Measurements from ENCODE around the gene RANBP9.

Gene RANBP9

GRCh38 chr6:13572951-13573654 is 138.5 kb downstream of the RANBP9 start:
- Histone ChIP-seq H3K36me3 (ENCODE audit: control insufficient read depth, insufficient read depth, low read length) (no peaks in the 10 kb centered on the region), H3K4me3 (replicated peaks; ENCODE audit: low read depth, low read length) (no peak overlapping the region), H3K27me3 (replicated peaks; ENCODE audit: control insufficient read depth, insufficient read depth, low read length) (no peaks in the 10 kb centered on the region)
- DNase-seq (ENCODE audit: extremely low read depth, insufficient read length) = no peak
- no peak for TF ChIP-seq CTCF (IDR thresholded peaks at IDR 0.05; ENCODE audit: insufficient read depth, low read length, poor library complexity, severe bottlenecking)

- Histone ChIP-seq H3K4me3 (replicated peaks; ENCODE audit: low read depth, low read length) (no peak overlapping the region), H3K27me3 (replicated peaks; ENCODE audit: control insufficient read depth, insufficient read depth, low read length) (no peaks in the 10 kb centered on the region), H3K36me3 (ENCODE audit: control insufficient read depth, insufficient read depth, low read length) (no peaks in the 10 kb centered on the region)
- TF ChIP-seq CTCF (IDR thresholded peaks at IDR 0.05; ENCODE audit: insufficient read depth, low read length, poor library complexity, severe bottlenecking) = no peak
- DNase-seq (ENCODE audit: extremely low read depth, insufficient read length) = no peak
Measured at GRCh38 chr6:13572240-13572639, 139.4 kb downstream of the RANBP9 start.
